HEK293T (cell line): ENCODE data around the gene RPL32.

Source experiments
- ARNT ChIP-seq: fragments of 450-650 bp; IDR thresholded peaks from 2 replicates; pipeline ENCODE4 v1.6.1; 2017; ENCODE audit warnings: mild to moderate bottlenecking
- BHLHE40 ChIP-seq: fragments of 450-650 bp; IDR thresholded peaks from 2 replicates; pipeline ENCODE4 v1.6.1; 2016; ENCODE audit warnings: mild to moderate bottlenecking, moderate library complexity, borderline replicate concordance
- CTBP1 ChIP-seq: fragments of 450-650 bp; IDR thresholded peaks from 2 replicates; pipeline ENCODE4 v1.6.1; 2016; ENCODE audit warnings: borderline replicate concordance
- ELF4 ChIP-seq: fragments of 450-650 bp; IDR thresholded peaks from 2 replicates; pipeline ENCODE4 v1.6.1; 2017; ENCODE audit warnings: antibody characterized with exemption
- FOXA1 ChIP-seq: fragments of 450-650 bp; IDR thresholded peaks from 2 replicates; pipeline ENCODE4 v1.6.1; 2016; ENCODE audit warnings: mild to moderate bottlenecking
- FOXK2 ChIP-seq: fragments of 450-650 bp; IDR thresholded peaks from 2 replicates; pipeline ENCODE4 v1.6.1; 2016; ENCODE audit warnings: mild to moderate bottlenecking
- FOXM1 ChIP-seq: fragments of 450-650 bp; IDR thresholded peaks from 2 replicates; pipeline ENCODE4 v1.6.1; 2017; ENCODE audit warnings: mild to moderate bottlenecking, borderline replicate concordance
- HDGF ChIP-seq: fragments of 450-650 bp; IDR thresholded peaks from 2 replicates; pipeline ENCODE4 v1.6.1; 2017; ENCODE audit warnings: antibody characterized with exemption, borderline replicate concordance
- L3MBTL2 ChIP-seq: fragments of 450-650 bp; conservative IDR thresholded peaks from 2 replicates; pipeline ENCODE4 v1.6.1; 2016; ENCODE audit warnings: mild to moderate bottlenecking
- NFRKB ChIP-seq: fragments of 450-650 bp; IDR thresholded peaks from 2 replicates; pipeline ENCODE4 v1.6.1; 2016; ENCODE audit warnings: mild to moderate bottlenecking, moderate library complexity
- SP1 ChIP-seq: fragments of 450-650 bp; IDR thresholded peaks from 2 replicates; pipeline ENCODE4 v1.6.1; 2017
- SUZ12 ChIP-seq: fragments of 450-650 bp; IDR thresholded peaks from 2 replicates; pipeline ENCODE4 v1.6.1; 2016; ENCODE audit warnings: mild to moderate bottlenecking
- TARDBP ChIP-seq: fragments of 450-650 bp; IDR thresholded peaks from 2 replicates; pipeline ENCODE4 v1.6.1; 2016
- ZNF384 ChIP-seq: fragments of 450-650 bp; IDR thresholded peaks from 2 replicates; pipeline ENCODE4 v1.6.1; 2016

DNA sequence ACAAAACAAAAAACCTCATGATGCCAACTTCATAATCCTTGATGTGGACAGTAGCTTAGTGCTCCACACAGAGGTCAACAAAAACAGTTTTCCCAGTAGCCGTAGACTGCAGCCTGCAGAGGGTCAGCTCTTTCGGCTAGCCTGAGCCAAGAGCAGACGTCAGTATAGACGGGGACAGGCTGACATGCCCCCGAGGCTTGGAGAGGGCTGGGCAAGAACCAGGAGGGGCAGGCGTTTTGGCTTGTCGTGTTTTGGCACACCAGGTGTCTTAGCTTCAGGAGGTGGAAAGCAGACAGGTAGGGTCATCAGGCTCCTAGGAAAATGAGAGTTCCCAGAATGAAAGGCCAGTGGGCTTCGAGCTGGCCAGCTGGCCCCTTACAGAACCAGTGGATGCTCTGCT lies 23.1 kb downstream of the RPL32 start:
- TF ChIP-seq SUZ12 (no peak), ARNT (no peak), TARDBP (no peak), ELF4 (no peak), FOXK2 (no peak), BHLHE40 (no peak), HDGF (no peak), FOXA1 (no peak), NFRKB (no peak), CTBP1 (no peak), SP1 (no peak), ZNF384 (no peak), L3MBTL2 (no peak), FOXM1 (no peak)
